GM10847 (cell line): ENCODE results near the gene ANKFN1.

Source experiments
- POLR2A ChIP-seq: IDR thresholded peaks from 2 replicates; pipeline ENCODE4 v1.6.1; 2011; ENCODE audit not compliant: insufficient read length; ENCODE audit errors: extremely low read depth

Gene ANKFN1

GRCh38 chr17:56284482-56284881, 131.2 kb downstream of the ANKFN1 start:
- TF ChIP-seq POLR2A, result no peak

DNA sequence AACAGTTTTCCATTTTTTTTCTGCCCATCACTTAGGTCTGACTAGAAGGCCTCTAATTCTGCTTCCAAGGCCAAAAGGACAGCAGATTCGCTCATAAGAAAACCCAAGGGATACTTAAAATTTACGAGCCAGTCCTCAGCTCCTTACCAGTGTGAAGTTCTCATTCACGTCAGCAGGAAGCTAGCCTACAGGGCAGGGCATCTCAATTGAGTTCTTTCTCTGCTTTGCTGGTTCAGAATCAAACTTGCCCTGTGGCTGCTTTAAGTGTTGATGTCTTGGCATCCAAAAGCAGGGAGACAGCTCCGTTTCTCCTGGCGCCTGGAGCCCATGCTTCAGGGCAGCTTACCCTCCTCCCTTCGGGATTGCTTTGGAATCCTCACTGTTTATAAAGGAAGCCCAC, 136.0 kb downstream of the ANKFN1 start:
- no peak for TF ChIP-seq POLR2A

GRCh38 chr17:56290101-56290801, 137.0 kb downstream of the ANKFN1 start:
- TF ChIP-seq POLR2A, result no peak

GRCh38 chr17:56290802-56291118, 137.5 kb downstream of the ANKFN1 start:
- no peak for TF ChIP-seq POLR2A

- TF ChIP-seq POLR2A, result no peak
Measured at GRCh38 chr17:56291226-56291805, 138.0 kb downstream of the ANKFN1 start.

DNA sequence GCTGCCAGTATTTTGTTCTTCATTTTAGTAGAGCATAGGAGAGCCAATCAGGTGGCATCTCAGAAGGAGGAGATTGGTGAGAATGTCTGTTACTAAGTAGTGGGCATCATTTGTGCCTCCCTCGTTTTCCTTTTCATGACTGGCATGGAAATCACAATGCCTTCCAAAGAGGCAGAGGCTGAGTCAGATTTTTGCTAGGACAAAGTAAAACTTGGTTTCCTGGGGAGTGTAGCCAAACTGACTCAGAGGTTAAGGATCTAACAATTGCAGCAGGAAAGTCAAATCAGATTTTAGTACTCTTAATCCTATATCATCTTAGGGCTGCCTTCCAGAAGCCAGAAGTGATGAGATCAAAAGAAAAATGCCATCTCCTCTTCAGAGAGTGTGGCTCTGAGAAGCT, 138.7 kb downstream of the ANKFN1 start:
- TF ChIP-seq POLR2A, result no peak

GRCh38 chr17:56292578-56292977, 139.3 kb downstream of the ANKFN1 start:
- TF ChIP-seq POLR2A, result no peak

DNA sequence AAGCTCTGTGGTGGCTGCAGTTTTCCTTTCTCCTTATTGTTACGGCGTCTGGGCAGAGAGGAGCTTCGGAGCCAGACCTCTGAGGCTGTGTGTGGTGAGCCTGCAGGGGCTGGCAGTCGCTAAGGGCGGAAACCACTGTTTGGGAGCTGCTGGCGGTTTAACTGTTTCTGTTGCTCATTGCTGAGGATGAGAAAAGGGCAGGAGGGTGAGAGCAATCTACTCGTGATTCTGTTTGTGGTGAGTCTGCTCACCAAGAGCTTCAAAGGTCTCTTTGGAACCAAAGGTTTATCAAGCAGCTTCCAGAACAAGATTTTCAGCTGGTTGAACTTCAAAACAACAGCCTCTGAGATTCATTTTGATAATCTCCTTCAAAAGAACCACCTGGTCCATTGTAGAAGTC, 143.9 kb downstream of the ANKFN1 start:
- no peak for TF ChIP-seq POLR2A

DNA sequence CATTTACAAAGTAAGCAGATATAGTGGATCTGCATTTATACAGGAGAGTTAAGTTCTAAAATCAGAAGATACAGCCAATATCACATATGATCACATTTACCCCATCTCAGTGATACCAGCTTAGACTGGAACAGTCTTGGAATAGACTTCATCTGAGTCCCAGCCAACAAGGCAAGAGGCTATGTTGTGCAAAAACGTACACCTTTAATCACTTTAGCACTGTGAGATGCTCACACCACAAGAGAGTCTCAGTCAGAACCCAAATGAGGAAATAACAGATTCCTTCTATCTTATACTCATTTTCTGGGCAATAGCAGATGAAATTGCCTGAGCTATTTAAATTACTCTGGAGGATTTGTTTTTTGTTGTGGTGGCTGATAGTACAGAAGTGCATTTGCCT, 145.6 kb downstream of the ANKFN1 start:
- no peak for TF ChIP-seq POLR2A

- TF ChIP-seq POLR2A, result no peak
Measured at GRCh38 chr17:56300144-56300543, 146.9 kb downstream of the ANKFN1 start.

- TF ChIP-seq POLR2A, result no peak
Measured at GRCh38 chr17:56305007-56305406, 151.7 kb downstream of the ANKFN1 start.

DNA sequence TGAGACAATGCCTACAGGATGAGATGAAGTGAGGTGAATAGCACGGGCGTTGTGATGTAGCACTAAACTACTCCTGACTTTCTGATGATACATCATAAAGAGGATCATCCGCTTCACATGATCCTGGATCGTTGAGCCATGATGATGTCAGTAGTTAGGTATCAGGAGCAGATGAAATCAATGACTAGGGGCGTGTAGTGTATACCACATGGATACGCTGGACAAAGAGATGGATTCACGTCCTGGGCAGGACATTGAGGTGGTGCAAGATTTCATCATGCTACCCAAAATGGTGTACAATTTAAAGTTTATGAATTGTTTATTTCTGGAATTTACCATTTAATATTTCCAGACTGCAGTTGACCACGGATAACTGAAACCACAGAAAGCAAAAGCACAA, 156.6 kb downstream of the ANKFN1 start:
- no peak for TF ChIP-seq POLR2A

- TF ChIP-seq POLR2A, result no peak
Measured at GRCh38 chr17:56310782-56311181, 157.5 kb downstream of the ANKFN1 start.

- no peak for TF ChIP-seq POLR2A
Measured at GRCh38 chr17:56313201-56313600, 159.9 kb downstream of the ANKFN1 start.

DNA sequence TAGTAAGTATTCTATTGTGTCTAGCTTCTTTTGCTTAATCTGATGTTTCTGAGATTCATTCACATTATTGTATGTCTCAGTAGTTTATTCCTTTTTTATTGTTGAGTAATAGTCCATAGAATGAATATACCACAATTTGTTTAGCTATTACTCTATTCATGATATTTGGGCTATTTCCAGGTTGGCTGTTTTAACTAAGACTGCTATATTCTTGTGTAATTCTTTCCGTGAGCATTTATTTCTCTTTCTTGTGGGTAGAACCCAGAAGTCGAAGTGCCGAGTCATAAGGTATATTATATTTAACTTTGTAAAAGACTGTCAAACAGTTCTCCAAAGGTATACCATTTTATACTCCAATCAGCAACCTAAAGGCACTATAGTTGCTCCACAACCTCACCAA, 160.8 kb downstream of the ANKFN1 start:
- TF ChIP-seq POLR2A, result no peak

DNA sequence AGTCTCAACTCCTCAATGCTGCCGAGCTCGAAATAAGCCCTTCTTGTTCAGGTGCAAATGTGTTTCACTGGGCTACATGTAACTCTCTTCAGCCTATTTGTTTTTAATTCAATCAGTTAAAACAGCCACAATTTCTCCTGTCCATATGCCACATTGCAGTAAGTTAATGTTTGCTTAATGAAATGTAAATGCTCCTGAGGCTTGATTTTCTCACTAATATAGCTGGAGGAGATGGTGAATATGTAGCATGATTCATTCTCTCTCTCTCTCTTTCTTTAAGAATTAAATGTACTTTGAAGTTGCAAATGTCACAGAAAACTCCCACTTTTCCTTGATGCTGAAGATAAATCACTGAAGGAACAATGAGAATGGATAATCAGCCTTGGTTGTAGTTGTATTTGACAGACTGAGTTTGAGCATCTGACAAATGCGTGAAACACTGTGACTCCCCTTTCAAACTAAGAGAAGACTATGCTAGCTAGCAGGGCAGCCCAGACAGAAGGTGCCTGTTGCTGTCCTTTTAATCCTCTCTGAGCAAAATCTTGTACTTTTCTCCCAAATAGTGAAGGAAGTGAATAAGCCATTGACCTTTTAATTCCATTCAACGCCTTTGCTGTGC, 161.8 kb downstream of the ANKFN1 start:
- TF ChIP-seq POLR2A, result no peak

- TF ChIP-seq POLR2A, result no peak
Measured at GRCh38 chr17:56316604-56317003, 163.3 kb downstream of the ANKFN1 start.
